NK-92 (cell line): ENCODE data around the gene FBXO4.

Experiments used
- DNase-seq: peaks from one replicate; lab custom pipeline; 2025; ENCODE audit not compliant: unreplicated experiment; lab: John Stamatoyannopoulos, UW

Gene FBXO4, protein sequence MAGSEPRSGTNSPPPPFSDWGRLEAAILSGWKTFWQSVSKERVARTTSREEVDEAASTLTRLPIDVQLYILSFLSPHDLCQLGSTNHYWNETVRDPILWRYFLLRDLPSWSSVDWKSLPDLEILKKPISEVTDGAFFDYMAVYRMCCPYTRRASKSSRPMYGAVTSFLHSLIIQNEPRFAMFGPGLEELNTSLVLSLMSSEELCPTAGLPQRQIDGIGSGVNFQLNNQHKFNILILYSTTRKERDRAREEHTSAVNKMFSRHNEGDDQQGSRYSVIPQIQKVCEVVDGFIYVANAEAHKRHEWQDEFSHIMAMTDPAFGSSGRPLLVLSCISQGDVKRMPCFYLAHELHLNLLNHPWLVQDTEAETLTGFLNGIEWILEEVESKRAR

DNA sequence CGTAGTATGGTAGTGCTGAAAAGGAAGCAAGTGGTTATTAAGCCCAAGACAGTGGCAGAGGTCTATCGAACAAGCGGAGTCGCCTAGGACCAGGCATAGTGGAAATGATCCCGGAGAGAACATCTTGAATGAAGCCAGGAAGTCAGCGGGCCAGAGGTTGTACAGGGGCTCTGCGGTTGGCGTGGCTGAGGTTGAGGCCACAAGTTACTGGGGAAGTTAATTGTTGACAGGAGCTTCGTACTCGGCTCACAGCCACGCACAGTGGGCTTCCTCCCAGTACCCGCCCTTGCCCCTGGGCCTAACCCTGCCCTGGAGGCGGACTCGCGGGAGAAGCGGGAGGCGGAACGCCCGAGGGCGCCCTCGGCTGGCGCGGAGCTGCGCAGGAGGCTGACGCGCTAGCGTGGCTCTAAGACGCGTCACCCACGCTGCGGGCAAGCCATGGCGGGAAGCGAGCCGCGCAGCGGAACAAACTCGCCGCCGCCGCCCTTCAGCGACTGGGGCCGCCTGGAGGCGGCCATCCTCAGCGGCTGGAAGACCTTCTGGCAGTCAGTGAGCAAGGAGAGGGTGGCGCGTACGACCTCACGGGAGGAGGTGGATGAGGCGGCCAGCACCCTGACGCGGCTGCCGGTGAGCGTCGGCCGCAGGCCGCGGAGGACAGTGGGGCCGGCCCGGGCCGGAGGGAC is at the start of gene FBXO4:
FBXO4 (plus strand) TSS at position 410 of the 683 bp plus-strand sequence; CDS start at position 439, 29 bp downstream.
- peak; percentile 18 for DNase-seq

DNA sequence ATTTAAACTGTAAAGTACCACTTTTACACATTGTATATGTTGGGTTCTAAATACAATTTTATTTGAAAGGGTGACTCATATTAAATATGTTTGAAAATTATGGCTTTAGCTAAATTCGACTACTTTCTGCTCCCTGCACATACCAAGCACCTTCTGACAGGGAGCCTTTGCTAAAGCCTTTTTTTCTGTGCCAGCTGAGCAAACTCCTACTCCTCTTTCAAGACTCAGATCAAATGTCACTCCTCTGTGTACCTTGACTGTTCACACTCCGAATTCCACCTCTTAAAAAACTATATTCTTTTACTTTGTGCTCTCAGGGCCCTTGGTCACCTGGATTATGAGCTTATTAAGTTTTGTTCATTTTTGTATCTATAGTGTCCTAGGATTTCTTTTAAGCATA is 48.4 kb upstream of the FBXO4 start:
- DNase-seq = no peak

DNA sequence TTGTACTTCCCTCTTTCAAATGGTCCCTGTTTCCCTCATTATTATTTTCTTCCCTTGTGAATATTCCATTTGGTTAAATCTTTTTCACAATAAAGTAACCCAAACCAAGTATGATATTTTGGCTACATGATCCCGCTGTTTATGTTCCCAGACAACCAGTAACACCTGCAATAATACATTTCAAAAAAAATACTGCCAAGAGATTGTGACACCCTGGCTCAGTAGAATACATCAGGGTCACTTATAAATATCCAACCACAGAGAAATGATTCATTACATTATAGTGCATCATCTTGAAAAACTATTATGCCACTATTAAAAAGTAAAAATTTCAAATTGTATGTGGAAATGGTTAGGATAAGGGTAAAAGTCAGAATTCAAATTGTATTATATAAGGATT is 47.7 kb upstream of the FBXO4 start:
- DNase-seq = no peak

DNA sequence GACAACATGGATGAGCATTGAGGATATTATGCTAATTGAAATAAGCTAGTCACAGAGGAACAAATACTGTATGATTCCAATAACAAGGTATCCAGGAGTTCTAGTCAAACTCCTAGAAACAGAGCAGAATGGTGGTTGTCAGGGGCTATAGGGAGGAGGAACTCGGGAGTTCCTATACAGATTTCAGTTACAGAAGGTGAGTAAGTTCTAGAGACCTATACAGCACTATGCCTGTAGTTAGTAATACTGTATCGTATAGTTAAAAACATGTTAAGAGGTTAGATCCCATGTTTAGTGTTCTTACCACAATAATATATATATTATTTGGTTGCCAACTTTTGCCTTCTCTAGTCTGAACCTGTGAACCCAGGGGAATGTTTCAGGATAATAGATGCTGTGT is 46.9 kb upstream of the FBXO4 start:
- DNase-seq = no peak

DNA sequence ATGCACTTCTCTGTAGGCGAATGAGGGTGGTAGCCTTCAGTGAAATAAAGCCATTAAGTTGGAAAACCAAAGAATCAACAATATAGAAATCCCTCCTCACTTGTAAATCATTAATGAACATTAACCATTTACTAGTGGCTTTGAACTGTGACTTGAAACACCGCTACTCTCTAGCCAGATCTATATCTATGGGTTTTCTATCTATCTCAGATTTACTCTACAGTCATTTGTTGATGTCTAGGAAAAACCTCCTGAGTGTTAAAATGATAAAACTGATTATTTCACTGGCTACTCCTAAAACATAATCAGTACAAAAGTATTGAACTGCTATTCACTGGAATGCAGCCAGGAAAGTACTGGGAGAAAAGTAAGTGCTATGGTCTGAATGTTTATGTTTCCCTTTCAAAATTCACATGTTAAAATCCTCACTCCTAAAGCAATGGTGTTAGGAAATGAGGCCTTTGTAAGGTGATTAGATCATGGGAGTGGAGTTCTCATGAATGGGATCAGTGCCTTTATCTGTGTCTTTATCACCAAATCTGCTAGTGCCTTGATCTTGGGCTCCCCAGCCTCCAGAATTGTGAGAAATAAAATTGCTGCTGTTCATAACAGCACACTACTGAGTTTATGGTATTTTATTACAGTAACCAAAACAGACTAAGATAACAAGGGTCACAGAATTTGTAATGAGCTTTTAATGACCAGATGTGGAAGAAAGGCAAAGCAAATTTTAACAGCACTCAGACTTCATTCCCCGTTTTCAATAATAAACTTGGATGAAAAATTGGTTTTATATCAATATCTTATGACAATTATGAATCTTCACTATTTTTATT is 46.2 kb upstream of the FBXO4 start:
- DNase-seq = no peak

DNA sequence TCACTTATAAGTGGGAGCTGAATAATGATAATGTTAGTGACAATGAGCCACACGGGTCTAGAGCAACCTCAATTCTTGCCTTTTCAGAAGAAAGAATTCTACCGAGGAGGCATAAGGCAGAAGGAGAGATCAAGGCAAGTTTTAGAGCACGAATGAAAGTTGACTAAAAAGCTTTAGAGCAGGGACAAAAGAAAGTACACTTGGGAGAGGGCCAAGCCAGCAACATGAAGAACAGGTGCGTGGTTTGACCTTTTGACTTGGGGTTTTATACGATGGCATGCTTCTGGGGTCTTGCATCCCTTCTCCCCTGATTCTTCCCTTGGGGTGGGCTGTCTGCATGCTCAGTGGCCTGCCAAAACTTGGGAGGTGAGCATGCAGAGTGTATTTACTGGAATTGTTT is 42.3 kb upstream of the FBXO4 start:
- no peak for DNase-seq

DNA sequence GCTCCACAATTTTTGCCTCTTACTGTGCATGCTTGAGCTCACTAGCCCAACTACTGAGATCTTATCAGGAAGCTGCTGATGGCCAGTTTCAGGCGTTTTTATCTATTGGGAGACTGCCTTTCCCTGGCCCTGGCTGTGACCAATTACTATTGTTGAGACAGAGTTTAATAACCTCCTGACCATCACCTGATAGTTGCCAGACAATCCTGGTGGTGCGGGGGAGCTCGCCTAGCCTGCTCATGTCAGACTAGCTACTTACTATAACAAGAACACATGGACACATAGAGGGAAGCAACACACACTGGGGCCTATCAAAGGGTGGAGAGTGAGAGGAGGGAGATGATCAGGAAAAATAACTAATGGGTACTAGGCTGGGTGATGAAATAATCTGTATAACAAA is 41.8 kb upstream of the FBXO4 start:
- no peak for DNase-seq

DNA sequence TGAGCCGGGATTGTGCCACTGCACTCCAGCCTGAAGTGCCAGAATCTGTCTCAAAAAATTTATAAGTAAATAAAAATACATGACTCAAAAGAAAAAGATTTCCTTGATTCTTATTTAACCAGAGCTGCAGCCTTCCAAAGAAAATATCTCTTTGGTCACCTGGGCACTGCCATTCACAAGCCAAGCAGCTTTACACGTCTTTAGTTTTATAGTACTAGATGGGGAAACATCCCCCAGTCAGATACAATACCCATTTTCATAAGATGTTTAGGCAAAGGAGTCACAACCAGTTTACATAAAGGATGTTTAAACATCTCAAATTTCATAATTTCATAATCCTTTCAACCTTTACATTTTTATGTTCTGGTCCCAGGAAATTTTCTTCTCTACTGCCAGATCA is 41.1 kb upstream of the FBXO4 start:
- DNase-seq = no peak

DNA sequence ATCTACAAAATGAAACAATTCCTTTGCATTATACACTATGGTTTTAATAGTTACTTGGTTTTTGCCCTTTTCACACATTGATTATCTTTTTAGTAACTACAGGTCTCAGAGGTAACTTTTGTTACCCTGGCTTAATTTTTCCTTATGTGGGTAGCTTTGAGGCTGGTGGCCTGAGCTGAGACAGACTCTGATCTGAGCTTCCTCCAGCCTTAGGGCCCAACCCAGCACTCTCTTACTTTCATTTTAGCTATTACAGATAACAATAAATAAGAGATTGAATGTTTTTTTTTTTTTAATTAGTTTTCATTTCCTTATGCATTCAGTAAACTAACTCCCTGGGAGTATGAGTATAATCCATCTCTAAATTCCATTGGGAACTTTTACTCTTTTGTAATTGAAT is 39.8 kb upstream of the FBXO4 start:
- DNase-seq = no peak

DNA sequence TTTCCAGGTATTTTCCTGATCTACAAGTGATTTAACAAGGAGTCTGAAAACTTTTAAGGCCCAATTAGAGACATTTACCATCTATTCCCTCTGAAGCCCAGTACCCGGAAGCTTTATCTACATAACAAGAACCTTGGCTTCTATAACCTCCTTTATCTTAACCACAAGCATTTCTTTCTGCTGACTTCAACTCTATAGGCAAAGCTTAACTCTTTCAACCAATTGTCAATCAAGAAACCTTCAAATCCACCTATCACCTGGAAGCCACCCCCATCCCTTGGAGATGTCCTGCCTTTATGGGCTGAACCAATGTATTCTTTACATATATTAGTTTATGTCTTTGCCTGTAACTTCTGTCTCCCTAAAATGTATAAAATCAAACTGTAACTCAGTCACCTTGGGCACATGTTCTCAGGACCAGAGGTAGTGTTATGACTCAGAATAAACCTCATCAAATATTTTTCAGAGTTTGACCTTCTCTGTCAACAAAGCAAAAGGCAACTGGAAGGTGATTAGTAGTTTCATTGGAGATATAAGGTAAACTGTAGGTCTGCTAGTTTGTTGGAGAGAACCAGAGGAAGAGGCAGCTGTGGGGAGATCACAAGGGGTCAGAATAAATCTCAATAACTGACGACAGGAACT is 33.9 kb upstream of the FBXO4 start:
- no peak for DNase-seq

DNA sequence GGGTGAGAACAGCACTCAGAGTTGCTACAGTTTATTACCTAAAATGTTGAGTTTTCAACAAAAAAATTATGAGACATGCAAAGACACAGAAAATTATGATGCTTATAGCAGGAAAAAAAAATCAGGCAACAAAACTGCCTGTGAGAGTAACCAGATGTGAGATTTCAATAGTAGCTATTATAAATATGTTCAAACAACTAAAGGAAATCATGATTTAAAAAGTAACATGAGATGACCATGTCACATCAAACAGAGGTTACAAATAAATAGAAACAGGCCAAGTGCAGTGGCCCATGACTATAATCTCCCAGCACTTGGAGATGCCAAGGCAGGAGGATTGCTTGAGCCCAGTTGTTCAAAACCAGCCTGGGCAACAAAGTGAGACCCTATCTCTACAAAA is 33.0 kb upstream of the FBXO4 start:
- no peak for DNase-seq

DNA sequence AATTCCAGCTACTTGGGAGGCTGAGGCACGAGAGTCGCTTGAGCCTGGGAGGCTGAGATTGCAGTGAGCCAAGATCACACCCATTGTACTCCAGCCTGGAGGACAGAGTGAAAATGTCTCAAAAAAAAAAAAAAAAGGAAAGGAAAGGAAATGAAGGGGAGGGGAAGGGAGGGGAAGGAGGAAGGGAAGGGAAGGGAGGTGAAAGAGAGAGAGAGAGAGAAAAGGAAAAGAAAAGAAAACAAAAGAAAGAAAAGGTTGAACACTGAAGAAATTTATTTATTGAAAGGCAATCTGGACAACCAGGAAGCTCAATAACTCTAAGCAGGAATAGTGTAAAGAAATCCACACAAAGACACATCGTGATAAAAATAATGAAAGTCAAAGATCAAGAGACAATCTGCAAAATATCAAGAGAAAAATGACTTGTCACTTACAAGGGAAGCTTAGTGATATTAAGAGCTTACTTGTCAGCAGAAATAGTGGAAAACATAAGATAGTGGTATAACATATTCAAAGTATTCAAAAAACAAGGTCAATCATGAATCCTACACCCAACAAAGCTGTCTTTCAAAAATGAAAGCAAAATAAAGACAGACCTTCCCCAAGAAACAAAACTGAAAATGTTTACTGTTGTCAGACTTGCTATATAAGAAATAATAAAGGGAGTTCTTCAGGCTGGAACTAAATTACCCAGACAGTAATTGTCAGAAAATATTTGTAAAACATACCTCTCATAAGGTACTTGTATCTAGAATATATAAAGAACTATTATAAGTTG is 31.8 kb upstream of the FBXO4 start:
- DNase-seq = no peak

DNA sequence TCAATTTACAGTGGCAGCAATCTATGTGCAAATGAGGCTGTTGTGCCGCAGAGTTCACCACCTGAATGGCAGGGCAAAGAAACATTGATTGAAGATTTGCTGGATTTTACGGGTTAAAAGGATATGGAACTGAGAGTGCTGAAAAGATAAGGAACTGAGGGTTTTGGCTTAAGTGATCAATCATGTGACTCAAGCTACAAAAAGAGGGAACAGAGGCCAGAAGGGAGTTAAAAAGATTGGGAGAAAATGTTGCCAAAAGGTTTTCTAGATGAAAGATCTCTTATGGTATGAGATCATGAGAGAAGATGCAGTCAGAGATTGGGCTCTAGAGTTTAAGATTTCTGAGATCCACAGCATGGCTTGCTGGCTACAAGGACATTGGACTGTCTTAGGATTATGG is 28.9 kb upstream of the FBXO4 start:
- no peak for DNase-seq

DNA sequence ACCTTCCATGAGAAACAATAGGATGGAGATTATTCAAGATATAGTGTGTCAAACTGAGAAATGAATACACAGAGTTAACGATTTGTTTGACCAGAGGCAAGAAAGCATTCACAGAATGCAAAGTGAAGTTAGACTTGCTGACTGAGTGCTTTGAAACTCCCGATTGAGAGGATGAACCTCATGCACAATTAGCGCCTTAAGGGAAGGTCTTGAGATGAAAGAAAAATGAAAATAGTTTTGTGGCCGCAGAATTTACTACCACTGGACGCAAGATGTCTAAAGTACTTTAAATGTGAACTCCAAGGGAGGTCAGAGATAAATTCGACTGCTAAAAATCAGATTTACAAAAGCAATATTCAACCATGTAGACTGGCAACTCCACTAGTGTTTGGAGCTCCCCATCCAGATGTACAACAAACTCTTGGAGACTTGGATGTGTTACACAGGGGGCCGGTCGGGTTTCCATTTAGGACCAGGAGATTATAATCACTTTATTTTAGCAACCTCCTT is 21.6 kb upstream of the FBXO4 start:
- no peak for DNase-seq

DNA sequence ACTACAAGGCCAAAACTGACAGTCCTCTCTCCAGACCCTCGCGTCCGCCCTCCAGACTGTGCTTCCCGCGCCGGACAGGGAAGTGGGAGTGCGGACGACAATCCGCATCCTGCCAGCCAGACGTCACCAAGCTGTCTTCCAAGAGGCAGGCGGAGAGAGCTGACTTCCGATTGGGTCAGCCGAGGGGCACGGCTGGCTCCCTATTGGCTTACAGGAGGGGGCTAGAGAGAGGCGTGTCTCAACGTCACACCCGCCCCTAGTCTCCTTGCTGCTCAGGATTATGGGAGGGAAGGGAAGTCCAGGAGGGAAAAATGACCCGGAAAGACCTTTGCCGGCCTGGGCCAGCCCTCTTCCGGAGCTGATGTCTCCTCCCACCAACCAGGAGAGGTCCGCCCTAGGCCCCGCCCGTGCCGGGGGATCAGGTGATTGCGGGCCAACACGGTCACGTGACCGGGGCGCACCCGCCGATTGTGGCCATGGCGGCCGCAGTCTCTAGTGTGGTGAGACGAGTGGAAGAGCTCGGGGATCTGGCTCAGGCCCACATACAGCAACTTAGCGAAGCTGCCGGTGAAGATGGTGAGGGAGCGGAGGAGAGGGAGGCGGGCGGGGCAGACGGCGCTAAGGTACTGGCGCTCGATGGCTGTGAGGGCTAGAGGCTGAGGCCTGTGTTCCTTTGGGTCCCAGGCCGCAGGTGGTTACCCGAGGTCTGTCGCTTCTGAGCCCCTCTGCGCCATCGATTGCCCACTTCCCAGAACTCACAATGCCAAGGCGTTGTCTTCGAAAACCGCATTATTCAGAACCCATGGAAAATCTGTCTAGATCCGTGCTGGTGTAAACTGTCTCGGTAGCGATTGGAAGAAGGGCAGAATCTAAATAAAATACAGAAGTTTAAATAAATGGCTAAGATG is 20.9 kb upstream of the FBXO4 start, which contains the start of gene RIMOC1:
RIMOC1 (plus strand) TSS at position 453 of the 908 bp plus-strand sequence; CDS start at position 477, 24 bp downstream.
- peak; percentile 73 for DNase-seq

DNA sequence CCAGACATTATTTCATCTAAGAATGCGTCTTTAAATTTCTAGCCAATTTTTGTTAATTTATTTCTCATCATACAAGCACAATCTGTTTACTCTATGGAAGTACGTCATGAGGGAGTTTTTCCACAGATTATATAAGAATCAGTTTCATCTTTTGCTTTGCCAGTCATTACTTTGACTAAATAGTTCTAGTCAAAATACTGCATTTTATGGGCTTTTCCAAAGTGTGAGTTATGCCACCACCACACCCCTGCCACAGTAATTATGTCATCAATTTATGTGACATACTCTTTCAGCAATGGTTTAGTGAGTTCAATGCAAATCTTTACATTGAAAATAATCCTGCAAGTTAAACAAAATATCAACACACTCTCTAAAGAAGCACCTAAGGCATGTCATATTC is 18.9 kb upstream of the FBXO4 start:
- DNase-seq = no peak

DNA sequence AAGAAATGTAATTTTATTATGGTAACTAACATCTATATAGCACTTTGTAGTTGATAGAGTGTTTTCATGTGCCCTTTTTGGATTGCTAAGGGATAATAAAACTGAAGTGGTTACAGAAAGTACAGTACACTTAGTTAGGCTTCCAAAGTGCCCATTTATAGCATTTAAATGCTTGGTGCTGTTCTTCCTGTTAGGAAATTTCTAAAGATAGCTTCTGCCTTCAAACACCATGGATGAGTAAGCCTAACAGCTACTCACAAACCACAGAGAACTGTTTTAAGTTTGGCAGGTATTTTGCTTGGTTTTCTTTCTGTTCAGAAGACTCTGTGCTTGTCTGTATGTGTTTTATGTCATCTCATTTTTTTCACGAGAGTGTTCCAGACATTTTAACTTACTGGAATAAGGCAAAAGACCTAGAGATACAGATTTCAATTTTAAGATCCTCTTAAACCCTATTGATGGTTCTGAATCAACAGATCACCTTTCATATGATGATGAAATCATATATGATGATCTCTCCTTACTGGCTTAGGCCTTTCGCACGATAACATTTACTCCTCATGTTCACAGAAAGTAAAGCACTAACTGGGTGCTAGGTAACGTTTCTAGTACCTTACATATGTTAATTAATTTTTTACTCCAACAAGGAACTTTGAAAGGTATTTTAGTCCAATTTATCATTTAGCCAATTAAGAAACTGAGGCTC is 16.6 kb upstream of the FBXO4 start:
- no peak for DNase-seq

DNA sequence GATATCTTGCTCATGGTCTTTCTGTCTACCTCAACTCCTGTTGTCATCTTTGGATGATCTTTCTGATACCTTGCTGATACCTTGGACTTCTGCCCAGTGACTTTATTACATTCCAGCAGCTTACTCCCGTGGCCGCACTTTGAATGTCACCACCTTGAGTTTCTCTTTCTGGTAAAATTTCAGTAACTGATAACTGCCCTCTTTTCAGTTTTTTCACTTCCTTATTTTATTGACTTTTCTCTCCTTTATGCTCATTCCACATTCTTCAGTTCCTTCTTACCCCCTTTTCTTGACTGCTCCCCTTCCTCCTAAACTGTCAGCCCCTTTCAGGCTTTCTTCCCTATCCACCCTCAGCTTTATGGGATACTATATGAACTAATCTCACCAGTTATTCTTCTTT is 7.0 kb upstream of the FBXO4 start:
- no peak for DNase-seq

DNA sequence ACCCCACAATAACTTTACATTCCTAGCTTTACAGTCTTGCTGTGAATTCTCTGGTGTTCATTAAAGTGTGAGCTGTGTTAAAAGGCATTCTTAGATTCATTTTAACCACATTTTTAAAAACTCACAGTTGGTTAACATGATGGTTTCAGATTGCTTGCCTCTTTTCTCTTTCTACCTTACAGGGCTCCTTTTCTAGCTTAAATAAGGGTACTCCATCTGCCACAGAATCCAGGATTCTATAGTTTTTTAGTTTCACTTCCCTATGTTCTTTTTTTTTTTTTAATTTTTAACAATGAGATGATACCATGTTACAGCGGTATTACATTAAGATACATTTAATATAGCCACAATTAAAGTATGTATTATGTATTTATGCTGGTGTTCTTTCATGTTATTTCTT is 3.9 kb upstream of the FBXO4 start:
- no peak for DNase-seq
